ENCODE measurements around the gene PITPNC1.
"Not testable (repeated sequence)": the region's sequence is repeated elsewhere in the genome, so short reads cannot be mapped to it uniquely, and the experiment has no call there.

The PITPNC1 gene

GRCh38 chr17:67467500-67468455 is 90.7 kb downstream of the PITPNC1 start:
- FAIRE-seq, result no peak

GRCh38 chr17:67469208-67469980 is 92.3 kb downstream of the PITPNC1 start:
- FAIRE-seq, result no peak

DNA sequence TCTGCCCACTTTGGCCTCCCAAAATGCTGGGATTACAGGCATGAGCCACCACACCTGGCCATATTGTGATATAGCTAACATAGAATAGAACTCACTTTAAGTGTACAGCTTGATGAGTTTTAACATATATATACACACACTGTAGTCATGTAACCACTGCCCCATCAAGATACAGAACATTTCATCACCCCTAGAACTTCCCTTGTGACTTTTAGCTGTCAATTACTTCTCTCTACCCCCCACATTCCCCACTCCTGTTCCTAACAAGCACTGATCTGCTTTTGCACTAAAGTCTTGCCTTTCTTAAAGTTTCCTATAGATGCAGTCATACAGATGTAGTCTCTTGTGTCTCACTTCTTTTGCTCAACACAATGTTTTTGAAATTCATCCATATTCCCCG is 93.1 kb downstream of the PITPNC1 start:
- FAIRE-seq, result no peak

- FAIRE-seq, result no peak
Measured at GRCh38 chr17:67471118-67471517, 94.0 kb downstream of the PITPNC1 start.

- FAIRE-seq, result not testable (repeated sequence)
Measured at GRCh38 chr17:67472606-67473005, 95.5 kb downstream of the PITPNC1 start.

GRCh38 chr17:67474081-67474661 is 97.1 kb downstream of the PITPNC1 start:
- FAIRE-seq, result no peak

DNA sequence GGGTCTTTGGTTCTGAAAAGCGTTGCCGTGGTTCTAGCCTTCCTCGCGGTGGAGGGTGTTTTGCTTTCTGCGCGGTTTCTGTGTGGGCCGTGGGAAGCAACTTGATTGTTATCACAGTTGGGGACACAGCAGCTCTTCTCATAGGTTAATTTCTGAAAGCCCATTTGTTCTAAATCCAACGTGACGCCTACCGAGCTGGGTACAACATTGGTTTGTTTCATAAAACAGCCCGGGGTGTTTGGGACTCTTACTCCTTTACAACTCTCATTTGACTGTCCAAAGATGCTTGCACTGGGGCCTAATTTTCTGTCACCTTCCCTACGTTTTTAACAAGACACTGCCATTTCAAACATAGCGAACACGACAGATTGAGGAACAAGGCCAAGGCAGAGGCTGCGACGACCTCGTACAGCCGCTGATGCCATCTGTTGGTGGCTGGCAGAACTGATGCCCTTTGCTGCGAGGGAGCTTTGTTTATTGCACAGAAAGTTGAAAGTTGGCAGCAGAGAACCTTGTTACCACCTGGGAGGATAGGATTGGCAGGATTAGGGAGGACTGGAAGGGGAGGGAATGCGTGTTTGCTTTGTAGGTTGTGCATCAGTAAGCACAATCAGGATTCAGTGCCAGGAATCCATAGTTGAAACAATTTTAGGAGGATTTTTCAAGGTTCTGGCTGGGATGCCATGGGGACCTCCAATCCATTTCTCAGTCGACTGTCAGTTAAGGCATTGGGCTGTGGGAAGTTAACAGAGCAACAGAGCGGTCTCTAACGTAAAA is 98.3 kb downstream of the PITPNC1 start:
- no peak for FAIRE-seq

GRCh38 chr17:67476787-67477335 is 99.8 kb downstream of the PITPNC1 start:
- no peak for FAIRE-seq

DNA sequence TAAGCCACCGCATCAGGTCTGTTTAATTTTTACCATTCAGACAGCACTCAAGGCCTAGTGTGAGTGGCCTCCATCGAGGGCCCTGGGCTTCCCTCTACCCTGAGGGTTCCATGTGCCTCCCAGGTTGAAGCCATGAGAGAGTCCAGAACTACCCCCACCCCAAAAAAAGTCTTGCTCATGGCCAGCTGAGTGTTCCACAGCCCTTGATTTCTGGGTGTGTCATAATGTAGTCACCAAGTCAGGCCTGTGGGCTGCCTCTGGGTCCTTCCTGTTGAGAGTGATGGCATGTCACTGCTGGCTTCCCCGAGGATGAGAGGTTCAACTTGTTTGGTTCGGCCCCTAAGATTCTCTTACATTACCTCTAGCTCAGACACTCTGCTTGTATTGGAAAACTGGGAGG is 100.6 kb downstream of the PITPNC1 start:
- FAIRE-seq, result no peak

GRCh38 chr17:67478401-67479041 is 101.4 kb downstream of the PITPNC1 start:
- FAIRE-seq, result no peak

DNA sequence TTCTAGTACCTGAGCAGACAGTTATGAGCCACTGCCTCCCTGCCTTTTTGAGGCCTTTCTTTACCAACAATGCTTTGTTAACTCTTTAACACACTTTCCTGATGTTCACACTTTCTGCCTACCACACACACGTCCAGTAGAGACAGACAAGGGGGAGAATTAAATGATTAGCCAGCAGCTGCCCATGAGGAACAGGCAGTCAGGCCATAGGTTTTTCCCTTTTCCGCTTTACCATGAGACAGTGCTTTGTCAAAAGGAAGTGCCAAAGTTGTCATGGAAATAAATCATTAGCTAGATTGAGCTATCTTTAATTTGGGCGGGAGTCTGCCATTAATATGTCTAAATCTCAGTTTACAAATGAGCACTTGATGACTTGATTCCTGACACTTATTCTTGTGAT is 102.1 kb downstream of the PITPNC1 start:
- FAIRE-seq, result no peak

GRCh38 chr17:67480959-67481358 is 103.9 kb downstream of the PITPNC1 start:
- not testable (repeated sequence) for FAIRE-seq

- FAIRE-seq, result no peak
Measured at GRCh38 chr17:67481808-67482207, 104.7 kb downstream of the PITPNC1 start.

GRCh38 chr17:67482764-67483163 is 105.7 kb downstream of the PITPNC1 start:
- no peak for FAIRE-seq

DNA sequence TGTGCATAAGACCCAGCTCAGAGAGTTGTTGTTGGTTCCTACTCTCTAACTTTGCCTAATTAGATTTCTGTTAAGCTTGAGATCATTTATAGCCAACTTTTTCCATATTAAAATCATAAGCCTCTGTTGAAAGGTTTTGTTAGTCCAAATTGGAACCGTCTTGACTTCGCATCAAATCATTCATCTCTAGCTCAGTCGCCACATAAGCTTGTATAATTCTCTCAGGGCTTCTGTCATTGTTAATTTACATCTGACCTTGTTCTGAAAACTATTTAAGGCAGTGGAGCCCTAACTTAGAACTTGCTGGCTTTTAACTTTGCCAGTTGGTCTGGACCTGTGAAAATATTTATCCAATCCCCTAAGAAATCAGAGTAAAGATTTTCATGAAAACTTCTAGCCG is 107.2 kb downstream of the PITPNC1 start:
- no peak for FAIRE-seq

DNA sequence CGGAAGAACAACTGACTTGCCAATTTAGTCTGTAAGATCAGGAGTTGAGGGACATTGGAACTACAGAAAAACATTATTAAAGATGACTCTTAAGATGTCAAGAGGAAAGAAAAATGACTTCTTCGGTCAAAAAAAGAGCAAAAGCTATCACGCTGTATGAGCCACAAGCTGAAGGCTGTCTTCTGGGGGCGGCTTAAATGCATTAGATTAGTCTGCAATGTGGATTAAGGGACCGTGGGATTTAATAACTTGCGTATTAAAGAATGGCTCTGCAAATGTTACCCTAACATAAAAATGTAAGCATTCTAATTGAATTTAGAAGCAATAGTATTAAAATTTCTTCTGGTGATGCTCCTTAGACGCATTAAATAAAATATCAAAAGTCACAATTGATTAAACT is 108.6 kb downstream of the PITPNC1 start:
- no peak for FAIRE-seq

DNA sequence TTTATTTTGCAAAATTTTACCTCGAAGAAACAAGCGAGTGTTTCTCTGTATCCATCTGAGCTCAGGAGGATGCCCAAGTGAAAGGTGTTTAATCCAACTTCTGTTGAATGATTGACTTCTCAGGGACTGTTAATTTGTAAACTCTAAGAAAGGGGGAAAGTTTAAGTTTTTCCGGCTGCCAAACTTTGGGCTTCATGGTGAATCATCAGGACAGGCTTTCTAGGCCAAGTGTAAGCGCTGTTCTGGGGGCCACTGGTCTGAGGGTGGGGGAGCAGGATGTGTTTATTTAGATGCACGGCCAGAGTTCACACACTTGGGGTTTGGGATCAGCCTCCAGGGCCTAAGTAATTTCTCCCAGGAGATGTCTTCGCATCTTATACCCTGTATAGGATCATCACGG is 110.4 kb downstream of the PITPNC1 start:
- FAIRE-seq, result no peak

DNA sequence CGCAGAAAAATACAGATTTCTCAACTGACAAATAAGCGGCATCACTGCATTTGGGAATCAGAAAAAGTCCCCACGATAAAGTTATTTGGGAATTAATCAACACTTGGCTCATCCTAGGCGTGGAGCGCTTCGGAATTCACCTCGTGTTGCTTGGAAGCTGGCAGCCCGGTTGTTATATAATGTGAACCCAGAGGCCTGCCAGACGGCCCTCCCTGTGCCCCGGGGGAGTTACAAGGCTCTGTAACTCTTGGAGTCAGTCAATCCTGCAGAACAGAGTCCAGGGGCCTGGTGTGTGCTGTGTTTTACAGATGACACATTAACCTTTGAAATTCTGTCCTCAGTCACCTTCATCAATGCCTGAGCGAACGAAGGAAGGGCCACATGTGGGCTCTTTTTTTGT is 111.1 kb downstream of the PITPNC1 start:
- FAIRE-seq, result no peak

GRCh38 chr17:67488768-67489167 is 111.7 kb downstream of the PITPNC1 start:
- no peak for FAIRE-seq

DNA sequence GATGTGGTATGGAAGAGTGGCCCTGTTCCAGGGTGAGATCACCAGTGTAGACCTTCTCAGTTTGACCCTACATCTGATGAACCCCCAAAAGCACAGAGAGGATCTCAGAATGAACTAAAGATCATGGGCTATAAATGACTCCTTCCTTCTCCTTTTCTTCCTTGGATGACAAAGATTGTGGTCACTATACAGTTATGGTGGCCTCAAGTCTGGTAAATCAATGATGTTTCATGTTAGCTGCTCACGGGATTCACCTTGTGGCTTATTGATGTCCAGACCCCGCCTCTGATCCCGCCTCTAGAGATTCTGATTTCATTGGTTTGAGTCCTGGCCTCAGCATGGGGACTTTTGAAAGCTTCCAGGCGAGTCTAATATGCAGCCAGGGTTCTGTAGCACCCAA is 112.2 kb downstream of the PITPNC1 start:
- FAIRE-seq, result no peak

- no peak for FAIRE-seq
Measured at GRCh38 chr17:67490471-67490870, 113.4 kb downstream of the PITPNC1 start.

All from endometrium (tissue), 2 donors.